ENCODE data around the gene FGF14.
"Not testable (repeated sequence)": the region's sequence is repeated elsewhere in the genome, so short reads cannot be mapped to it uniquely, and the experiment has no call there.

The FGF14 gene

DNA sequence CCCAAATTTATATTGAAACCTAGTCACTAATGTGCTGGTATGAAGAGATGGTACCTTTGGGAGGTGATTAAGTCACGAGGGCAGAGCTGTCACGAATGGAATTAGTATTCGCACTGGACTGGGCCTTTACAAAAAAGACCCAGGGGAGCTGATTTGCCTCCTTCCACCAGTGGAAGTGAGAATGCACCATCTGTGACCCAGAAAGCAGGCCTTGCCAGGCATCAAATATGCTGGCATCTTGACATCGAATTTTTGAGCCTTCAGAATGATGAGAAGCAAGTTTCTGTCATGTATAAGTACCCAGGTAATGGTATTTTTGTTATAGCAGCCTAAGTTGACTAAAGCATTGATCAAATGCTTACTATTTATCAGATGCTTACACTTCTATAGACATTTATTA is 373.6 kb downstream of the FGF14 start:
- no peak overlapping the region for H3K27ac ChIP-seq
- no peak for TF ChIP-seq ZFX (IDR thresholded peaks at IDR 0.05; ENCODE audit: borderline replicate concordance)
- TF ChIP-seq, protein P1, sequence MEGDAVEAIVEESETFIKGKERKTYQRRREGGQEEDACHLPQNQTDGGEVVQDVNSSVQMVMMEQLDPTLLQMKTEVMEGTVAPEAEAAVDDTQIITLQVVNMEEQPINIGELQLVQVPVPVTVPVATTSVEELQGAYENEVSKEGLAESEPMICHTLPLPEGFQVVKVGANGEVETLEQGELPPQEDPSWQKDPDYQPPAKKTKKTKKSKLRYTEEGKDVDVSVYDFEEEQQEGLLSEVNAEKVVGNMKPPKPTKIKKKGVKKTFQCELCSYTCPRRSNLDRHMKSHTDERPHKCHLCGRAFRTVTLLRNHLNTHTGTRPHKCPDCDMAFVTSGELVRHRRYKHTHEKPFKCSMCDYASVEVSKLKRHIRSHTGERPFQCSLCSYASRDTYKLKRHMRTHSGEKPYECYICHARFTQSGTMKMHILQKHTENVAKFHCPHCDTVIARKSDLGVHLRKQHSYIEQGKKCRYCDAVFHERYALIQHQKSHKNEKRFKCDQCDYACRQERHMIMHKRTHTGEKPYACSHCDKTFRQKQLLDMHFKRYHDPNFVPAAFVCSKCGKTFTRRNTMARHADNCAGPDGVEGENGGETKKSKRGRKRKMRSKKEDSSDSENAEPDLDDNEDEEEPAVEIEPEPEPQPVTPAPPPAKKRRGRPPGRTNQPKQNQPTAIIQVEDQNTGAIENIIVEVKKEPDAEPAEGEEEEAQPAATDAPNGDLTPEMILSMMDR (IDR thresholded peaks at IDR 0.05) = no peak

DNA sequence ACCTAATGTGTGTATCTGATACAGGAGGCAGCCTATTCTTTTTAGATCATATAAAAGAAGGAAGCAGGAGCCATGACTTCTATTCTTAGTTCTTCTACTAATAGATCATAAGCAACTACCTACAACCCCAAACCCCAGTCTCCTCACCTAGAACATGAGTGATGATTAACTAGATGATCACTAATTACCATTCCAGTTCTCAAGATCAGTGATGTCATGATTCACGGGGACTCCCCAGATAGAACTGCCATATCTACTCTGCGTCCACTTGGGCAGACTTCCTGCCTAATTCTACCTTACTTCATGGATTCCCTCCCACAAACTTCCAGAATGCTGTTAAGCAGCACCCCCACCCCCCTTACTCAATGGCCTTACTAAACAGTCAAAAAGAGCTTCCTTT is 380.1 kb downstream of the FGF14 start:
- no peak overlapping the region for H3K27ac ChIP-seq
- TF ChIP-seq, protein P1 (IDR thresholded peaks at IDR 0.05) = no peak
- TF ChIP-seq ZFX (IDR thresholded peaks at IDR 0.05; ENCODE audit: borderline replicate concordance) = no peak

DNA sequence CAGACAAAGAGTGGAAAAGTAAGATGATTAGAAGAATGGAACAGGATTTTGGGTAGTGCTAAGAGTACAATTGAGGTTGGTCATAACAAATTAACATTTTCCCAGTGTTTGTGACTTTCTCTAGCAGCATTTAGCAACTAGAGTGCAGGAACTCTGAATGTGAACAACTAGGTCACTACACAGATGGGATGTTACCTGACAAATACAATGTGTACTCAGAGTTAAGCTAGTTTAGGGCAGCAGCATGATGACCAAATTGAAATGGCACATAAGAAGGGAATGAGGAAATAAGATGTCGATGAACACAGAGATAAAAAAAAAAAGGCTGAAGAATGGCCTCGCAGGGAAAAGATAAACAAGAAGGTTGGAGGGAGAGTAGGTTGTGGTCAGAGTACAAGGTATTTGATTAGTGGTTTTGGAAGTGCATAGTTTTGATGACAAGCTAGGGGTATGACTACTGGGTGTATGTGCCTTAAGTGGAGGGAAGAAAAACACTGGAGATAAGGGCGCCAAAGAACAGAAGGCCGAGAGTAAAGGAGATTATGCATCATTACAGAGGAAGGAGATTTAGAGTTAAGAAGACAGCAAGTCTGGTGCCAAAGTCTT is 381.1 kb downstream of the FGF14 start:
- TF ChIP-seq, protein P1 (IDR thresholded peaks at IDR 0.05) = no peak
- TF ChIP-seq ZFX (IDR thresholded peaks at IDR 0.05; ENCODE audit: borderline replicate concordance) = no peak
- H3K27ac ChIP-seq = no peak overlapping the region

DNA sequence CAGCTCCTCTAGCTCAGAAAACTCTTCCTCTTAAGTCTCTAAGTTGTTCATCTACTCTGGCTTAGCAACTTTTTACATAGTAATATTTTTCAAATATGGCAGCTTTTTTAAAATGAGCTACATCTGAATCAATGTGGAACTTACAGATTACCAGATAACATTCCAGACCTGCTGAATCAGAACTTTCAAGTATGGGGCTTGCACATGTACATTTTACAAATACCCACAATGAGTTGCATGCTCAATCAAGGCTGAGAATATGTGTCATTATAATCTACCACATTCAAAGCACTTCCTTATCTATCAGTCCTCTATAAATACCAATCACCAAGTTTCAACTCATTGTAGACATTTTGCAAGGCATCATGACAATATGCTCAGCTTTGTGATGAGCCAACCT is 383.1 kb downstream of the FGF14 start:
- TF ChIP-seq, protein P1 (IDR thresholded peaks at IDR 0.05) = no peak
- no peak for TF ChIP-seq ZFX (IDR thresholded peaks at IDR 0.05; ENCODE audit: borderline replicate concordance)
- no peak overlapping the region for H3K27ac ChIP-seq

DNA sequence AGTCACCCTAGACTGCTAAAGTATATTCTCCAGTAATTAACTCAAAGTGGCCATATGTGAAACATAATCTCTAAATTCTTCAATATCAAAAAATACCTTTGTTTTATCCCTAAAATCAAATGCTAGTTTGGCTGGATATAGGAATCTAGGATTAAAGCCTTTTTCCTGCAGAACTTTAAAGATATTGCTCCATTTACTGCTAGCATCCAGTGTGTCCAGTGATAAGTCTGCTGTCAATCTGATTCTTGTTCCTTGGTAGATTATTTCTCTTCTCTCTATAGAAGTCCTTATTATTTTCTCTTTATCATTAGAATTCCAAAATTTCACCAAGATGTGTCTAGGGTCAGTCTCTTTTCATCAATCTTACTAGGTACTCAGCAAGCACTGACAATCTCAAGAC is 384.6 kb downstream of the FGF14 start:
- TF ChIP-seq ZFX (IDR thresholded peaks at IDR 0.05; ENCODE audit: borderline replicate concordance) = no peak
- TF ChIP-seq, protein P1 (IDR thresholded peaks at IDR 0.05) = no peak
- no peak overlapping the region for H3K27ac ChIP-seq

DNA sequence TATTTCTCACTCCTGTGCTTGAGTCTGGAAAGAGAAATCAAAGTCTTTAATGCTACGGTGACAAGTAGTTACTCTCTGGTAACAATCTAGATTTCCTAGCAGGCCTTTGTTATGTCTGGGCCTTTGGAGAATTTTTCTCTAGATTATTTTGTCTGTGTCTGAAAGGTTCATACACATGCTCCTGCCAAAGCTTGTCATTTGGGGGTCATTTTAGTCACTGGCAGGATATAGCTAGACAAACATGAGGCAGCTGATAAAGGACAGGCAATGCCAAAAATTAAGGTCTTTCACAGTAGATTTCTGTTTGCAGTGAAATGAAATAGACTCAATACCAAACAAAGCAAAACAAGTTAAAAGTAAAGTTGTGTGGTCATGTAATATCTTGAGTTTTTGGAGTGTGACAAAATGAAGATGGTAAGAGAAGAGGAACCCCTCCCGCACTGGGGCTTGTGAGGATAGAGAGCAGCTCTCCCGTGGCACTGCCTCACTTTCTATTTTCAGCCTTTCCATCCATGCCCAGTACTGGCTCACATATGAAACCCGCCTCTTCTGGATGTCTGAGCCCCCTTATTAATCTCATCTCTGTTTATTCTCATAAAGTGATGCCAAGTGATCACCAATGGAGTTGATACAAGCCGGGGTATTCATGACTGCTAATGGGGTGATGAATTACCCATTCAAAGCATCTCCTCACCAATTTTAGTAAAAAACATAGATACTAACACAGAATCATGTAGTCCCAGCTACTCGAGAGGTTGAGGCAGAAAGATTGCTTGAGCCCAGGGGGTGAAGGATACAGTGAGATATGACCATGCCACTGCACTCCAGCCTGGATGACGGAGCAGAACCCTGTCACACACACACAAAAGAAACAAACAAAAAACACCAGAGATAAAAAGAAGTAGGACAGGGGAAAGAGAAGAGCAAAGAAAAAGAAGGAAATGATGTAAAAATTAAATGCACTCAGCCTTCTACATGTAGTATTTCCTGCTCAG is 389.3 kb downstream of the FGF14 start:
- no peak overlapping the region for H3K27ac ChIP-seq
- TF ChIP-seq, protein P1 (IDR thresholded peaks at IDR 0.05) = no peak
- TF ChIP-seq ZFX (IDR thresholded peaks at IDR 0.05; ENCODE audit: borderline replicate concordance) = no peak

DNA sequence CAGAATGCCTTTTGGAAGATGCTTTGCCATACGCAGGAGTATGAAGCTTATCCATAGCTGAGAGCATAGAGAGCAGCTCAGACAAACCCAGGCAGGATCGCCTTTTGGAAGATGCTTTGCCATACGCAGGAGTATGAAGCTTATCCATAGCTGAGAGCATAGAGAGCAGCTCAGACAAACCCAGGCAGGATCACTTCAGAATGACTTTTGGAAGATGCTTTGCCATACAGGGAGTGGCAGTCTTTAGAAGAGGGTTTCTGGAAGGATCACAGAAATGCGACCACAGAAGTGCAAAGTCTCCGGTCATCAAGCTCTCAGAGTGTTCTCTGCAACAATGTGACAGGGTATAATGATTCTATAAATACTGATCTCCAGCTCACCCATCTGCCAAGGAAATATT is 390.4 kb downstream of the FGF14 start:
- H3K27ac ChIP-seq = not testable (repeated sequence)

All from 22Rv1 (cell line).